GM21717 (cell line): ENCODE measurements around the gene C6orf132.
"Not testable (repeated sequence)": the region's sequence is repeated elsewhere in the genome, so short reads cannot be mapped to it uniquely, and the experiment has no call there.

Source experiments
- ATAC-seq: cut with Tn5 transposase; IDR thresholded peaks from one replicate; pipeline ENCODE4 v1.9.1; 2021; ENCODE audit warnings: mild to moderate bottlenecking, moderate library complexity; ENCODE audit not compliant: unreplicated experiment

C6orf132 gene

GRCh38 chr6:42159431-42160024, 17.1 kb upstream of the C6orf132 start:
- ATAC-seq: no peak

DNA sequence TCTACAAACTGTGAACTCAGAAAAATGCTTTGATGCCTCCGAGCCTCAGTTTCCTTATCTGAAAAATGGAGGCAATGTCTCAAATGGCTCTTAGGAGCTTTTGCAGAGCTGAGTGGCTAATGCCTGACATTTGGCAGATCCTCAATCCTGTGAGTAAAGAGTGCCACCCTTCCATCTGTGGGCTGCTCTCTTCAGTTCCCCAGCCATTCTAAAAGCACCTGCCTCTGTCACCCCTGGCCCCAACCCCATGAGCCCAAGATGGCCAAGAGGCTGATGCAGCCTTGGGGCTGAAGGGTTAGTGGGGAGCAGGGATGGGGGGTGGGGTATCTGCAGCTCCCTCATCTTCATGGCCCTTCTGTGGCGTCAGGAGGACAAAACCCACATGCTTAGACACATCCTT, 16.2 kb upstream of the C6orf132 start:
- ATAC-seq: no peak

DNA sequence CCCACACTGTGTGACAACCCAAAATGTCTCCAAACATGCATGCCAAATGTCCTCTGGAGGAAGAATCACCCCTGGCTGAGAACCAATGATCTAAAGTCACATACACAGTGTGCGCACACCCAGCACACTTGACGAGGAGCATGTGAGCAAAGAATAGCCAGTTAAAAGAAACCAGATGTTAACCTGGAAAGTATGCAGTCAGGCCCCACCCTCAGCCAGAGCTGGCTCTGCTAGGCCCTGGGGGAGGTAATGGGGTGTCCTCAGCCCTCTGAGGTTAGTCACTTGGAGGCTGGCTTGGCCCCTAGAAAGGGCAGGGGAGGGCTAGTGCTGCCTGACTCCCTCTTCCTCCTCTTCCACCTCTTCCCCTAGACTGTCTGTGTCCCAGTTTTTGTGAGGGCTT, 15.6 kb upstream of the C6orf132 start:
- ATAC-seq: no peak

- ATAC-seq: no peak
Observed at GRCh38 chr6:42156638-42157037, 14.2 kb upstream of the C6orf132 start.

- no peak for ATAC-seq
Observed at GRCh38 chr6:42155293-42155692, 12.9 kb upstream of the C6orf132 start.

DNA sequence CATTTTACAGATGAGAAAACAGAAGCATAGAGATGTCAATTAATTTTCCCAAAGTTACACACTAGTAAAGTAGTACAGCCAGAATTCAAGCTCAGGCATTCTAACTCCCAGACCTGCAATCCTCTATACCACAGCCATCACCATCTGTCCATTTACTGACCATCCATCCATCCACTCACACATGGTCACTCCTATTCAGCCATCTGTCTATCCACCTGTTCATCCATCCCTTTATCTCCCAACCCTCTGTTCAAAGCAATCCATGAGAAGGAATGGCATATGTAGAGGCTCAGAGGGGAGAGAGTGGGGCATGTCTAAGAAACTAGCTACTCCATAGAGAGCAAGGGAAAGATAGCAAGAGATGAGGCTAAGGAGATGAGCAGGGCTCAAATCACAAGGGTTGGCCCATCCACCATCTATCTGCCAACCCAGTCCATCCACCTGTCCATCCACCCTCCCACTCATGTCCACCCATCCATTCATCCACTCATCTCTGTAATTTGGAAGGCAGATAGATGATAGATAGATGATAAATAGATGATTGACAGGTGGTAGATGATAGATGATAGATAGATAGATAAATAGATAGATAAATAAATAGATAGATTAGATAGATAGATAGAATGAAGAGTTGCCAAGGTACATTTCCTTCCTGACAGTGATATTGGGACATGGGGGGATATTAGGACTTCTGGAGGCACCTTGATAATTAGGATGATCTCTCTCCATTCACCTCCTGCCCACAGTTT, 12.2 kb upstream of the C6orf132 start:
- no peak for ATAC-seq

DNA sequence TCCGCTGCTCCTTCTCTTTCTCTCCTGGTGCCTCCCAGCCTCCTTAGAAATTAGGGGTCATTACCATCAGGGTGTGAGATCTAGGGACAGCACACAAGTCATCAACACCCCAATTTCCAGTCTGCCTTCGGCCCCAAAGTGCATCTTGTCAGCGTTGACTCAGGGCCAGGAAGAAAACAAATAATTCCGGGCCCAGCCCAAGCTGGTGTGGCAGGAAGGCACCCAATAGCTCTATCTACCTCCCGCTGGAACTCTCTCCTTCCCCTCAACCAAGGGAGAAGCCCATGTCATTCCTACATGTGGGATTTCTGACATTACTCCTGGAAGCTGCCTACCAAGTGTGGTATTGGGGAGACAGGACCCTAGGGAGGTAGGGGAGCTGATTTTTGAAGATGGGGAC, 11.5 kb upstream of the C6orf132 start:
- no peak for ATAC-seq

- ATAC-seq: not testable (repeated sequence)
Observed at GRCh38 chr6:42152528-42153213, 10.3 kb upstream of the C6orf132 start.

DNA sequence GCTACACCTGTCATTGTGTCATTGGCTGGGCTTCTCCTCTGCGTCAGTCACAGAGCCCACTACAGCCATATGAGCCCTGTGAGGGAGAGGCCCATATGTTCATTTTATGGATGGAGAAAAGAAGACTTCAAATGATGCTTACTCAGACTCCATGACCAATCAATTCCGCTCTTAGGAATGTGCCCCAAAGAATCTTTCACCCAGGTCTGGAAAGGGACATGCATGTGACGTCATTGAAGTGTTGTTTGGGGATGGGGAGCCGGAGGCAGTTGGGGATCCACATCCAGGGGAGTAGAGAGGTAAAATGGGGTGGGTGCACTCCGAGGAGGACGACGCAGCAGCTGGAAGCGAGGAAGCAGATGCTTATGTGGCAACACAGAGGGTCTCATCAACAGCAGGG, 9.6 kb upstream of the C6orf132 start:
- ATAC-seq: no peak

GRCh38 chr6:42150254-42150653, 7.8 kb upstream of the C6orf132 start:
- ATAC-seq: no peak

GRCh38 chr6:42148058-42148457, 5.6 kb upstream of the C6orf132 start:
- no peak for ATAC-seq

GRCh38 chr6:42147138-42147562, 4.7 kb upstream of the C6orf132 start:
- no peak for ATAC-seq

DNA sequence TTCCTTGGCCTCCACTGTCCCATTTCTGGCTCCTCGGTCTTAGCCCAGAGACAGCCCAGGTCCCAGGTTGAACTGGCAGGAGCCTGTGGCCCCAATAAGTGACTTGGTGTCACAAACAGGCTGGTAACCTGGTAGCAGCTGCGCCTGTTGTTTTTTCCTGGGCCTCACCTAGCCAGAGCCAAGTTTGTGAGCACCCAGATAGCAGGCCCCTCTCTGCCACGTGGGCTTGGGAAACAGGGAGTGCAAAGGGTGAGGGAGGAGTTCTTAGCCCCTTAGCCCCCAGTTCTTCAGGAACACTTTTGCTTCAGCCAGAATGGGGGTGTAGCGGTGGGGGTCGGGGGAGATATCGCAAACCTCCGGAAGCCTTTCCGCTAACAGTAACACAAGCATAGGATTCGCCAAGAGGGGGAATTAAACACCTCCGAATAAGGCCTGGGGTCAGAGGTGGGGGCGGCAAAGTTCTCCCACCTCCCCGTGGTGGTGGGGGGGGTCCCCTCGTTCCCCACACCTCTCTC, 760 bp downstream of the C6orf132 start:
- ATAC-seq: no peak

DNA sequence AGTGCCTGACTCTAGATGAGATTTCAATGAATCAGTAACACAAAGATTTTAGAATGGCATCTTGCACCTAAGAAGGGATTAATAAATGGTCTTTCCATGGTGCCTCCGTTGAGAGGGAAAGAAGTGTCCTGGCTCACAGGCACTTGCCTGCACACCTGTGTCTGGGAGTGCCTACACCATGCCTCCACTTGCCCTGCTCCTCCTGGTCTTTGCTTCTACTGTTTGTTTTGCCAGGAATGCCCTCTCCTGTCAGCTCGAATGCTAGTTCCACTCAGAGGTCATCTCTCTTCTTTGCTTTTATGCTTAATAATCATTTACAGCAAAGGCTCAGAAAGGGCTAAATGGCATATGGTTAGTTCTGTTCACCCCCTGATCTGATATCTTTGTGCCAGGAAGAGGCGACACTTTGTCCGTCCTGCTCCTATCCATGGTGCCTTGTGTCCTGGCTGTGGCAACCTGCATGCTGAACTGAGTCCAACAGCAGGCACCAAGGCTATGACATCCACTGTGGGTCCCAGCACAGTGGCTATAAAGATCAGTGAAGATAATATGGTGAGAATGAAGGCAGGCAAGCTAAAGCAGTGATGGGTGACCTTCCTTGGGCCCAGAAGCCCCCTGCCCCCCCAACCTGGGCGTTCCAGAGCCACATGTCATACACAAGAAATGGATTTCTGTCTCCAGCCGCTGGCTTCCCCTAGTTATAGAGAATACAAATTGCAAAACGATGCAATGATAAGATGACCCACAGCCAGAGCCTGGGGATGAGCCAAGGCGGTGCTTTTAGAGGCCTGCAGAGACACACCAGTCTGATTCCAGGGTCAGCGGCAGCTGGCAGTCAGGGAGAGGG, 1.4 kb downstream of the C6orf132 start:
- no peak for ATAC-seq

GRCh38 chr6:42140032-42140431, 2.4 kb downstream of the C6orf132 start:
- ATAC-seq: no peak

- ATAC-seq: no peak
Observed at GRCh38 chr6:42138630-42139619, 3.5 kb downstream of the C6orf132 start.

- ATAC-seq: no peak
Observed at GRCh38 chr6:42138190-42138589, 4.2 kb downstream of the C6orf132 start.

- ATAC-seq: no peak
Observed at GRCh38 chr6:42137194-42137753, 5.1 kb downstream of the C6orf132 start.

- no peak for ATAC-seq
Observed at GRCh38 chr6:42136508-42137193, 5.8 kb downstream of the C6orf132 start.
